AG04450 (cell line): ENCODE data around the gene GREM2. TPM values are rescaled to one million over a fixed set of nuclear protein-coding genes. Genes with fewer than 3 reads are reported as not detected.

Experiments
- CTCF ChIA-PET: fragments of 300-600, 350-600 bp; formaldehyde crosslinking; extraction: SDS; loops from one replicate; lab custom pipeline; 2022; ENCODE audit warnings: antibody characterized with exemption, inconsistent platforms; lab: Charles Lee
- POLR2A ChIA-PET: fragments of 350-600 bp; formaldehyde crosslinking; extraction: SDS; loops from one replicate; lab custom pipeline; 2021; ENCODE audit warnings: antibody characterized with exemption, inconsistent platforms; lab: Yijun Ruan, JAX
- DNase-seq: peaks from one replicate; pipeline ENCODE4 v3.0.0-alpha.2; 2011; ENCODE audit warnings: low read depth, low spot score
- H3K27ac ChIP-seq: one replicate; pipeline ENCODE4 v1.5.1; 2012; ENCODE audit warnings: low read depth, low read length, control low read depth
- H3K27me3 ChIP-seq: one replicate; pipeline ENCODE4 v1.6.0; 2012; ENCODE audit warnings: low read length; ENCODE audit not compliant: control insufficient read depth, insufficient read depth
- H3K4me3 ChIP-seq: 2 replicates; pipeline ENCODE4 v1.5.1; 2011; ENCODE audit warnings: mild to moderate bottlenecking, low read depth, low read length, control low read depth
- H3K9me3 ChIP-seq: 2 replicates; pipeline ENCODE4 v1.5.1; 2012; ENCODE audit warnings: low read length; ENCODE audit not compliant: control insufficient read depth, insufficient read depth
- CTCF ChIP-seq: IDR thresholded peaks from 2 replicates; pipeline ENCODE4 v1.5.1; 2011; ENCODE audit warnings: low read depth, low read length, control low read depth, inconsistent platforms
- polyA plus RNA-seq: library from polyadenylated mRNA; depleted of rRNA; stranded (reverse); fragments of >200 nt; gene quantifications from 2 replicates; pipeline ENCODE4 v1.2.3, GENCODE V29; 2011

The GREM2 gene
- polyA plus RNA-seq, 1 experiment = 2.3 TPM

GRCh38 chr1:240567066-240567465 is 44.9 kb downstream of the GREM2 start:
- no peak overlapping the region for H3K27ac ChIP-seq
- DNase-seq = no peak
- ChIA-PET CTCF (no interaction called here), POLR2A (no interaction called here)
- H3K27me3 ChIP-seq = no peaks in the 10 kb centered on the region
- no peak overlapping the region for H3K4me3 ChIP-seq
- no peaks in the 10 kb centered on the region for H3K9me3 ChIP-seq
- no peak for TF ChIP-seq CTCF

- TF ChIP-seq CTCF = no peak
- Histone ChIP-seq H3K27ac (no peak overlapping the region), H3K9me3 (no peaks in the 10 kb centered on the region), H3K27me3 (no peaks in the 10 kb centered on the region), H3K4me3 (no peak overlapping the region)
- no peak for DNase-seq
- ChIA-PET POLR2A (no interaction called here), CTCF (no interaction called here)
These were observed 49.2 kb downstream of the GREM2 start for GRCh38 chr1:240562779-240563178.

- peak; percentile 21 for DNase-seq
- ChIA-PET CTCF (interaction anchor here (0.6 to 1.4 kb wide), 2 partner anchors 24 to 373 kb away, joined by 3 to 5 read pairs; no protein-coding TSS in a partner anchor), POLR2A (no interaction called here)
- no peak for TF ChIP-seq CTCF
- no peak overlapping the region for H3K4me3 ChIP-seq
- no peaks in the 10 kb centered on the region for H3K27me3 ChIP-seq
- H3K27ac ChIP-seq = no peak overlapping the region
- no peaks in the 10 kb centered on the region for H3K9me3 ChIP-seq
These were observed 49.8 kb downstream of the GREM2 start for GRCh38 chr1:240562111-240562590.

GRCh38 chr1:240559781-240560180 is 52.2 kb downstream of the GREM2 start:
- H3K9me3 ChIP-seq = no peaks in the 10 kb centered on the region
- ChIA-PET CTCF (no interaction called here), POLR2A (no interaction called here)
- no peak for TF ChIP-seq CTCF
- DNase-seq = no peak
- H3K4me3 ChIP-seq = no peak overlapping the region
- no peaks in the 10 kb centered on the region for H3K27me3 ChIP-seq
- no peak overlapping the region for H3K27ac ChIP-seq

GRCh38 chr1:240555524-240555923 is 56.4 kb downstream of the GREM2 start:
- H3K27ac ChIP-seq = no peak overlapping the region
- TF ChIP-seq CTCF = no peak
- DNase-seq = no peak

More at GRCh38 chr1:240555524-240555923, 56.4 kb downstream of the GREM2 start:
- no peaks in the 10 kb centered on the region for H3K9me3 ChIP-seq
- ChIA-PET CTCF (no interaction called here), POLR2A (no interaction called here)
- no peaks in the 10 kb centered on the region for H3K27me3 ChIP-seq
- no peak overlapping the region for H3K4me3 ChIP-seq
